Measurements from ENCODE around the gene ERC2.

ERC2 gene

DNA sequence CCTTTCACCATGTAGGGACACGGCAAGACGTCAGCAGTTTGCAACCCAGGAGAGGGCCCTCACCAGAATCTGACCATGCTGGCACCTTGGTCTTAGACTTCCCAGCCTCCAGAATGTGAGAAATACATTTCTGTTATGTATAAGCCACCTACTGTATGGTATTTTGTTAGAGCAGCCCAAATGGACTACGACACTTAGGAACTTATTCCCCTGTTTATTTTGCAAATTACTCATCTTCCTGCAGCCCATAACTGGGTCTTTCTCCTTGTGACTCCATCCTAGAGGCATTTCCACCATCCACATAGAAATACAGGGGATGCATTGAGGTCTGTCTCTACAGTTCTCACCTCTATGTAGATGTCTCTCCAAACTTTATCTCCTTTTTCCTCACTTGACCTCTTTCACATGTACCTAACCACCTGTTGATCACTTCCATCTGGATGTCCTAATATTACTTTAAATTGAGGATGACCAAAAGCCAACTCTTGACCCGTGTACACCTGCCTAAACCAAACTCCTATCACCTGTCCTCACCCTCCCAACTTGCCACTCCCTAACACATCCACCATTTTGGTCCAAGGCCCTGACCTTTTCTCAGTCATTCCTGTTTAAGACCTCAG, 575.1 kb downstream of the ERC2 start:
- DNase-seq (ENCODE audit: low read depth in 2 of 3, low spot score in 1 of 3), result no peak

DNA sequence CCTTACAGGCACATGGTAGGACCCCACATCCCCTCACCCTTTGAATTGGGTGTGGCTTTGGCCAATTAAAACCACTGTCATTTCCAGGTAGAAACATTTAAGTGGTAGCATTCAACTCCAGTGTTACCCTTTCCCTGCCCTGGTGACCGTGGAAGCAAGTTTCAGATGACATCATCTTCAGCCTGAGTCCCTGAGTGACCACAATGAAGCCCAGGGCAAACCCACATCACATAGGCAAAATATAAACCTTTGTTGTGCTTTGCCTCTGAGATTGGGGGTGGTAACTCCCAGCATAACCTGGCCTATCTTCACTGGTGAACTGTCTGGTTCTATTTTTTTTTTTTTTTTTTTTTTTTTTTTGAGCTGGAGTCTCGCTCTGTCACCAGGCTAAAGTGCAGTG, 577.2 kb downstream of the ERC2 start:
- DNase-seq (ENCODE audit: low read depth in 2 of 3, low spot score in 1 of 3), result no peak

GRCh38 chr3:55888282-55888885, 579.9 kb downstream of the ERC2 start:
- DNase-seq (ENCODE audit: low read depth in 2 of 3, low spot score in 1 of 3), result no peak

DNA sequence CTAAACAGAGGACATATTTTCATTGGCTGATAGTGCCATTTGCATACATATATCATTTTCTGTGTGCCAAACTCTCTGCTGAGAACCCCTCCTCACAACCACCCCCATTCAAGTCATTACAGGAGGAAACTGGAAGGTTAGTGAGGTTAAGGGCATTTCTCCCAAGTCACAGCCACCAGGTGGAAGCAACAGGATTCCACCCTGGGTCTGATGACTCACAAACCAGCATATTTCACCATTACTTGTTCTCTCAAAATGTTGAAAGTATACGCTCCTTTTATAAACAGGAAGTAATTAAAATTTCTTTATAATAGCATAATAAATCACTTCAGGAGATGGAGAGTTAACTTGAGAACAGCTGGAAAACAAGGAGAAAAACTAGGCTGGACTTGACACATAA, 582.5 kb downstream of the ERC2 start:
- no peak for DNase-seq (ENCODE audit: low read depth in 2 of 3, low spot score in 1 of 3)

GRCh38 chr3:55884491-55885285, 583.6 kb downstream of the ERC2 start:
- no peak for DNase-seq (ENCODE audit: low read depth in 2 of 3, low spot score in 1 of 3)

GRCh38 chr3:55884066-55884465, 584.2 kb downstream of the ERC2 start:
- DNase-seq (ENCODE audit: low read depth in 2 of 3, low spot score in 1 of 3), result no peak

DNA sequence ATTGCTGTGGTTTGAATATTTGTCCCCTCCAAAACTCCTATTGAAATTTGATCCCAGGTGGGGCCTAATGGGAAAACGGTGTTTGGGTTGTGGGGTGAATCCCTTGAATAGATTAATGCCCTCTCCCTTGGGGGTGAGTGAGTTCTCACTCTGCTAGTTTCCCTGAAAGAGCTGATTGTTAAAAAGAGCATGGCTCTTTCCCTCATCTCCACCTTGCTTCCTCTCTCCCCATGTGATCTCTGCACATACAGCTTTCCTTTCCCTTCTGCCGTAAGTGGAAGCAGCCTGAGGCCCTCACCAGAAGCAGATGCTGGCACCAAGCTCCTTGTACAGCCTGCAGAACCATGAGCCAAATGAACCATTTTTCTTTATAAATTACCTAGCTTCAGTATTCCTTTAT, 586.3 kb downstream of the ERC2 start:
- DNase-seq (ENCODE audit: low read depth in 2 of 3, low spot score in 1 of 3), result no peak

GRCh38 chr3:55880357-55880756, 587.9 kb downstream of the ERC2 start:
- no peak for DNase-seq (ENCODE audit: low read depth in 2 of 3, low spot score in 1 of 3)

- no peak for DNase-seq (ENCODE audit: low read depth in 2 of 3, low spot score in 1 of 3)
These were observed 588.4 kb downstream of the ERC2 start for GRCh38 chr3:55879901-55880331.

DNA sequence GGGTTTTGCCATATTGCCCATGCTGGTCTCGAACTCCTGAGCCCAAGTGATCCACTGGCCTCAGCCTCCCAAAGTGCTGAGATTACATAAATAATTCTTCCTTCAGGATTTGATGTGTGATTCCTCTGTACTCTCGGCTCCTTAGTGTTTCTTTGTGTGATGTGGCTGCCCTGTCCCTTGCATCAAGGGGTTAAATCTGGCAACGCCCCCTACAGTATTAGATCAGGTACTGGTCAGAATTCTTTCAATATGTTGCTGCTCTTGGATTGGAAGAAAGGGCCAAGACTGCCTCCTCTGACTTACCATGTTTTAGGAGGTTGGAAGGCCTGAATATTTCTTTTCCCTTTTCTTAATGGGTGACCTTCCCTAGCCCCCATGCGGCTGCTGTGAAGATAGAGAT, 590.6 kb downstream of the ERC2 start:
- DNase-seq (ENCODE audit: low read depth in 2 of 3, low spot score in 1 of 3), result no peak

DNA sequence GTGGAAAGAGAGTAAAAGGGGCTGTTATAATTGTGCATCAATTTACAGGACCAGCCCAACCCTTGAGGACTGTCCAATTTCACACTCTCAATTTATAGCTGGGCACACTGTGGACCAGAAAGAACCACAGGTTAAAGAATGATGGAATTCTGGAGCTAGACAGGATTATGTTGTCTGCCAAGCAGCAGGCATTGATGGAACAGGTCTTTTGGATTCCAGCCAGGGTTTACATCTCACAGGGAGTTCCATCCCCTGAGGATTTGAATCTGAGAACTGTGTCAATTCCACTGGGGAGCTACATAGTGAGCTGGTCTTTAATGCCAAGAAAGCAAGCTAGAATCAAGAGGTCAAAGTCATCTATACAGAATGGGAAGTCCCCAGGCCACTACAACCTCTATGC, 591.7 kb downstream of the ERC2 start:
- no peak for DNase-seq (ENCODE audit: low read depth in 2 of 3, low spot score in 1 of 3)

GRCh38 chr3:55875113-55875512, 593.2 kb downstream of the ERC2 start:
- no peak for DNase-seq (ENCODE audit: low read depth in 2 of 3, low spot score in 1 of 3)

GRCh38 chr3:55873523-55874254, 594.6 kb downstream of the ERC2 start:
- DNase-seq (ENCODE audit: low read depth in 2 of 3, low spot score in 1 of 3), result no peak

DNA sequence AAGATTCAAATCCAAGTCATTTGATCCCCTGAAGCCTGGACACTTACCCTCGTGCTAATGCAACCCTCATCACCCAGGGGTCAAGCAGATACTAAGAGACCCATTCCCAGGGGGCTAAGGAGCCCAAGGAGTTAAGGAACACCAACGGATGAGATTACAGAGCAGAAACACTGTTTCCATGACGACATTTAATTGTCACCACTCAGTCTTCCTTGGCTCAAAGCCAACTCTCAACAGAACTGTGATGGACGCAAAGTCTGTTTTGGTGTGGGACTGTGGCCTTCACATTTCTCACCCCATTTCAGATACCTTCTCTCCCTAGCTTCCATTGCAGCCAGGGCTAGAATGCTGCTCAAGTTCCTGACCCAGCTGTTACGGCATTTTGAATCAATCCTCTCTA, 597.7 kb downstream of the ERC2 start:
- DNase-seq (ENCODE audit: low read depth in 2 of 3, low spot score in 1 of 3), result no peak

- no peak for DNase-seq (ENCODE audit: low read depth in 2 of 3, low spot score in 1 of 3)
These were observed 599.9 kb downstream of the ERC2 start for GRCh38 chr3:55868347-55868746.

DNA sequence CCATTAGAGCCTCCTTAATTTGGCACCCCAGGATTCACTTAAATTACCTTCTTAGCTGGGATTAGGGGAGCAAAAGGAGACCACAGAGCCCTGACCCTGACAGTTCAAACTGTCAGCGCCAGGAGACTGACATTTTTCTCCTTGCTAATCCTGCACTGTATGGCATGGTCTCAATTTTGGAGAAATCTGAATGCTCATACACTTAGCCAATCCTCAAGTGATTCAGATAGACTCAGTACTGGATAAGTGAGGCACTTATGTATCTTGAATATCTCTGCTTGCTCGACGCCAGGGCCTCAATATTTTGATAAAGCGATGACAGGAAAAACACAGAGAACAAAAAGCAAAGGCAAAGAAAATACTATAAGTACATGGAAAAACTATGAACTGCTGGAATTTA, 605.2 kb downstream of the ERC2 start:
- no peak for DNase-seq (ENCODE audit: low read depth in 2 of 3, low spot score in 1 of 3)

- no peak for DNase-seq (ENCODE audit: low read depth in 2 of 3, low spot score in 1 of 3)
These were observed 608.1 kb downstream of the ERC2 start for GRCh38 chr3:55860049-55860721.

DNA sequence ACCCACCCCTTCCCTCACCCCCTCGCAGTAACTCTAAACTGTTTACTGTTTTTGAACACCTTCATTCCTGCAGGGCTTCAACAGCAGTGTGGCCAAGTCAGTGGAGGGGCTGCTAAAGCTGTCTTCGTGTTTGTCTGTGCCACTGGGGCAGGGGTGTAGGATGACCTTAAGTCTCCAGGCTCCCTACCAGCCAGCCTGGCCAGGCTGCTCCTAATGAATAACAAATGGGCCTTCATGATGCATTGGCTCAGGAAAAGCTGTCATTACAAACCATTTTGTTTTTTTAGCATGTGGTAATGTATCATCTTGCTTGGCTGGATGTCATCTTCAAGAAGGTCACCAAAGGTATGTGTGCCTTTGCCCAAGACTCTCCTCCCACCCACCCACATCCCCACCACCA, 609.0 kb downstream of the ERC2 start:
- DNase-seq (ENCODE audit: low read depth in 2 of 3, low spot score in 1 of 3), result no peak

DNA sequence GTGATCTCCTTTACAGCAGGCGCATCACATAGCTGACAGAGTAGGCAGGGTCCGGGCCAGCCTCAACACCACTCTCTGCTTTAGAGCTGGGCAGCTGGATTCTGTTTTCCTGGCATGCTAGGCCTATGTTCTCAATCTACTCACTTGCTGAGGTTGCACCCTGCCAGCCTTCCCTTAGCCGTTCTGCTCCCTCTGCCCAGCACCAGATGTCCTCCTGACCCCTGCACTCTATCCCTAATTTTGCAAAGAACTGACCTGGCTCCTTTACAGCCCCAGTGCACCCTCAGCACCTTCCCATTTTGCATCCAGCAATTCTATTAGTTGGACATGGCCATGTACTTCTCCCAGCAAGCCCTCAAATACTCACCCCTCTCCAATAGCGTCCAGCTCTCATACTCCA, 609.5 kb downstream of the ERC2 start:
- no peak for DNase-seq (ENCODE audit: low read depth in 2 of 3, low spot score in 1 of 3)

DNA sequence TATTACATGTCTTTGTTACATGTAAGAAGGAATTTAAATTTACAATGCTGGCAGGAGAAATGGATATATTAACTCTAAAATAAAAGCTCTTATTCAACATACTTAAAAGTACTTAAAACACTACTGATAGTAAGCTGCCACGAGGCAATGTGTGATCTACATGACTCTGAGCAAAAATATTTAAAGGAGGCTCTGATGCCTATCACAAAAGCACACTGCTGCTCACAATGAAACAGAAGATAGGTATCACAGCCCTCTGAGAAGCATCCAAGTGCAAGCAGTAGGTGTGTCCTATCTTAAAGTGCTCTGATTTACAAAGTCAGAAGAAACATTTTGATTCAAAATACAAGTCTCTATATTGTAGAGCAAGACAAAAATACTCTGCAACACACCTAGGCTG, 610.0 kb downstream of the ERC2 start:
- DNase-seq (ENCODE audit: low read depth in 2 of 3, low spot score in 1 of 3), result no peak

DNA sequence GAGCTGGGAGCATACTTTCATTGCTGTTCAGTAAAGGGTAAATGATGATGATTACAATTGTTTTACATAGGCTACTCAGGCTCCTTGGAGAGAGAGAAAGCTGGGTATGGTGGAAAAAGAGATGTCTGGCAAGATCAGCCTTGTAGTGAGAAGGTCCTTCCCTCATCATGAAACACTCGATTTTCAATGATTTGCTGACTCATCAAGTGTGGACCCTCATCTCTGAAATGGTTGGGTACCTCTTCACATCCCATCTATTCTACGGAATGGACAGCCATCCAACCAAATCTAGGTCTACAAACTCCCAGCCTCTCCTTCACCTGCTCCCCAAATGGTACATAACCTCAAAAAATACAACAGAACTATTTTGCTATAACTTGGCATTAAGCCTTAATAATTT, 610.6 kb downstream of the ERC2 start:
- DNase-seq (ENCODE audit: low read depth in 2 of 3, low spot score in 1 of 3), result no peak

Data from stimulated activated CD4-positive, alpha-beta T cell treated with anti-CD3 and anti-CD28 coated beads, Interleukin-12 subunit alpha, Interleukin-12 subunit beta, amount 100 ng/mL, for 48 hours (primary cell).